CD4-positive, alpha-beta T cell (primary cell): ENCODE results near the gene THSD7A. TPM values are rescaled to one million over a fixed set of nuclear protein-coding genes. Genes with fewer than 3 reads are reported as not detected.

Experiments used
- ATAC-seq: fragments of 200-7000 bp; cut with Tn5 transposase; one replicate; pipeline ENCODE4 v1.10.0; 2022; ENCODE audit warnings: mild to moderate bottlenecking; ENCODE audit not compliant: poor library complexity
- CTCF ChIA-PET: fragments of 350-600 bp; sonication (Branson Sonifier 250); formaldehyde crosslinking; loops from one replicate; lab custom pipeline; 2021; ENCODE audit warnings: antibody characterized with exemption, inconsistent platforms; lab: Charles Lee
- POLR2A ChIA-PET: fragments of 350-600 bp; sonication (Branson Sonifier 250); formaldehyde crosslinking; loops from one replicate; lab custom pipeline; 2021; ENCODE audit warnings: antibody characterized with exemption, inconsistent platforms; lab: Charles Lee
- DNase-seq, 14 experiments: peaks; one replicate each; pipeline ENCODE4 v3.0.0-alpha.2; 2013 to 2020; ENCODE audit warnings: mixed read lengths in 2 of 14
- H3K27ac ChIP-seq, 2 donors: one replicate each; pipeline versions ENCODE4 v1.5.1 to v1.7.0; 2013; ENCODE audit warnings: low read length in 2 of 2, low read depth in 1 of 2, mild to moderate bottlenecking in 1 of 2
- H3K27me3 ChIP-seq, 2 experiments: 1 replicate in 1 of 2; 2 replicates in 1 of 2; pipeline versions ENCODE4 v1.6.1 to v1.7.0; 2013; ENCODE audit warnings: low read length in 2 of 2, control low read depth in 1 of 2, mild to moderate bottlenecking in 1 of 2, moderate library complexity in 1 of 2; ENCODE audit not compliant: insufficient read depth in 2 of 2, control insufficient read depth in 1 of 2
- H3K36me3 ChIP-seq: one replicate; pipeline ENCODE4 v1.6.1; 2013; ENCODE audit warnings: low read length, control low read depth; ENCODE audit not compliant: insufficient read depth
- H3K4me1 ChIP-seq: one replicate; pipeline ENCODE4 v1.6.1; 2013; ENCODE audit warnings: low read length, control low read depth; ENCODE audit not compliant: insufficient read depth
- H3K4me3 ChIP-seq: one replicate; pipeline ENCODE4 v1.5.1; 2013; ENCODE audit warnings: mild to moderate bottlenecking, low read length, moderate library complexity
- H3K9me3 ChIP-seq, 2 experiments: 1 replicate in 1 of 2; 2 replicates in 1 of 2; pipeline versions ENCODE4 v1.6.1 to v1.7.0; 2013; ENCODE audit warnings: low read length in 2 of 2, mild to moderate bottlenecking in 2 of 2, control low read depth in 1 of 2, moderate library complexity in 1 of 2; ENCODE audit not compliant: control insufficient read depth in 1 of 2, insufficient read depth in 1 of 2
- H3K27ac Mint-ChIP-seq: one replicate; pipeline ENCODE4 v1.8.0; 2020; ENCODE audit warnings: mixed read lengths
- H3K27me3 Mint-ChIP-seq: one replicate; pipeline ENCODE4 v1.8.0; 2021; ENCODE audit warnings: mixed read lengths
- H3K36me3 Mint-ChIP-seq: one replicate; pipeline ENCODE4 v1.8.0; 2021; ENCODE audit warnings: low read depth, mixed read lengths
- H3K4me1 Mint-ChIP-seq: one replicate; pipeline ENCODE4 v1.8.0; 2021; ENCODE audit warnings: low read depth, mixed read lengths
- H3K4me3 Mint-ChIP-seq: one replicate; pipeline ENCODE4 v1.8.0; 2020; ENCODE audit warnings: mild to moderate bottlenecking, mixed read lengths
- H3K9me3 Mint-ChIP-seq: one replicate; pipeline ENCODE4 v1.8.0; 2020; ENCODE audit warnings: mixed read lengths
- intact Hi-C, 2 experiments: fragments of 100-400 bp; cut with DNase I in 1 of 2; cut with micrococcal nuclease in 1 of 2; formaldehyde crosslinking; loops; one replicate each; pipeline versions ENCODE4 v1.15.1 to v1.9.0; 2023 to 2025; cut with DNase I, micrococcal nuclease
- total RNA-seq, 174 experiments: library from RNA in 2 of 174; stranded (reverse) in 2 of 174; gene quantifications; one replicate each; pipeline ENCODE4 v1.2.3 and lab custom pipeline; 2021 to 2026
- TF ChIP-seq, protein P1 (sequence below): fragments of 200-600 bp; IDR thresholded peaks from one replicate; pipeline ENCODE4 v1.8.0; 2022; ENCODE audit warnings: antibody characterized with exemption, mild to moderate bottlenecking

Gene THSD7A
- total RNA-seq, 2 experiments from 2014 or later = not detected

DNA sequence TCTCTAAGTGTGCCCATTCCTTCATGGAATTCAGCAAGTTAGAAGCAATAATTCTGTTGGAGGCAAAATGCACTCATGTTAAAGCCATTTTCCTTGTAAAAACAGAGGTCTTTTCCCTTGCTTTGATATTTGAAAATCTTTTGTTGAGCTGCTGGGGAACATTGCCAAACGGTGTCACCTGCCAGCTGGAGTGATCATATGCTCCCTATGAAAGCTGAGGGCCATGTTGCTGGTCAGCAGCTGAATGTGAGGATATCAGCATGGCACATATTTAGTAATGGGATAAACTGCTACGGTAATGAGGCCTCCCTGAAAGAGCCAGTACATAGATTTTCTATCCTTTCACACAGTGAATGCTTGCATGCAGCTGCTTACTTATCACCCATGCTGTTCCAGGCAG, 224.3 kb downstream of the THSD7A start:
- ChIA-PET CTCF (no interaction called here), POLR2A (no interaction called here)
- no peaks in the 10 kb centered on the region for H3K4me1 Mint-ChIP-seq

DNA sequence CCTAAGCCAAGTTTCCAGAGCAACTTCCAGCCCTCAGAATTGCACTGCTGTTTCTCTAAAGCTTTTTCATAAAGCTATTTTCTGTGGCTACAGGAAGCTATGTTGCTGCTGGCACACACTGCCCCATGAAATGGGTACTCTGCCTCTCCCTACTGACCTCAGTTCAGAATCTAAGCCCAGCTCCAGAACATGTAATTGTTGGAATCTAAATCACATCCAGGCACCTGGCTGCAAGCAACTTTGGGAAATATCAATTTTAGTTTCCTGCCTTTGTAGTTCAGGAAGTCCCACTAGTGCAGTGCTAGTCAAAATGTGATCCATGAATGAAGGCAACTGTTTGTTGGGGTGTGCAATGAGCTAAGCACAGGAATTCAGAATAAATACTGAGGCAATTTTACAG, 226.2 kb downstream of the THSD7A start:
- H3K36me3 Mint-ChIP-seq = no peaks in the 10 kb centered on the region
- ChIA-PET POLR2A (no interaction called here), CTCF (no interaction called here)

More for the DNA sequence above, 224.3 kb downstream of the THSD7A start:
- intact Hi-C loops = no loop called here
- TF ChIP-seq, protein P1, sequence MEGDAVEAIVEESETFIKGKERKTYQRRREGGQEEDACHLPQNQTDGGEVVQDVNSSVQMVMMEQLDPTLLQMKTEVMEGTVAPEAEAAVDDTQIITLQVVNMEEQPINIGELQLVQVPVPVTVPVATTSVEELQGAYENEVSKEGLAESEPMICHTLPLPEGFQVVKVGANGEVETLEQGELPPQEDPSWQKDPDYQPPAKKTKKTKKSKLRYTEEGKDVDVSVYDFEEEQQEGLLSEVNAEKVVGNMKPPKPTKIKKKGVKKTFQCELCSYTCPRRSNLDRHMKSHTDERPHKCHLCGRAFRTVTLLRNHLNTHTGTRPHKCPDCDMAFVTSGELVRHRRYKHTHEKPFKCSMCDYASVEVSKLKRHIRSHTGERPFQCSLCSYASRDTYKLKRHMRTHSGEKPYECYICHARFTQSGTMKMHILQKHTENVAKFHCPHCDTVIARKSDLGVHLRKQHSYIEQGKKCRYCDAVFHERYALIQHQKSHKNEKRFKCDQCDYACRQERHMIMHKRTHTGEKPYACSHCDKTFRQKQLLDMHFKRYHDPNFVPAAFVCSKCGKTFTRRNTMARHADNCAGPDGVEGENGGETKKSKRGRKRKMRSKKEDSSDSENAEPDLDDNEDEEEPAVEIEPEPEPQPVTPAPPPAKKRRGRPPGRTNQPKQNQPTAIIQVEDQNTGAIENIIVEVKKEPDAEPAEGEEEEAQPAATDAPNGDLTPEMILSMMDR = no peak
- no peaks in the 10 kb centered on the region for H3K36me3 Mint-ChIP-seq
- no peaks in the 10 kb centered on the region for H3K4me1 ChIP-seq
- no peak overlapping the region for H3K27ac Mint-ChIP-seq
- no peak overlapping the region for H3K27ac ChIP-seq
- no peak overlapping the region for H3K4me3 ChIP-seq
- ATAC-seq (no peak), DNase-seq (no peak)
- no peaks in the 10 kb centered on the region for H3K36me3 ChIP-seq
- no peaks in the 10 kb centered on the region for H3K27me3 Mint-ChIP-seq
- no peaks in the 10 kb centered on the region for H3K9me3 Mint-ChIP-seq
- H3K27me3 ChIP-seq = no peaks in the 10 kb centered on the region
- H3K9me3 ChIP-seq = no peaks in the 10 kb centered on the region
- no peak overlapping the region for H3K4me3 Mint-ChIP-seq

DNA sequence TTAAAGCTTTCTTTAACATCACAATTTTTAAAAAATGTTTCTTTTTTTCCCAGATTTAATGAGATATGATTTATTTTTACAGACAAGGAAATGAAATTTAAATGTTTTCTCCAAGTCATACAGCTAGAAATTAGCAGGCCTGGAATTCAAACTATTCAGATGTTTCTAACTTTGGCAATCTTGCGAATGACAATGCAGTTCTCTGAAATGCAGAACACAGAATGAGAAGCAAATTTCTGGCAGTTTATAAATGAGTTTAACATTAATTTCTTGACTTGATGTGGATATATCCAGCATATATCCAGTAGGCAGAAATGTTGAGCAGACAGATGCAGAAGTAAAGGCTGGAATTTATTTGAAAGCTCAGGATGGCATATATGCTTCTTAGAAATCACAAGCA, 227.5 kb downstream of the THSD7A start:
- no peaks in the 10 kb centered on the region for H3K4me1 Mint-ChIP-seq
- TF ChIP-seq, protein P1 = no peak
- H3K9me3 Mint-ChIP-seq = peaks cover 7% of the 10 kb centered on the region
- Histone ChIP-seq H3K4me3 (no peak overlapping the region), H3K27me3 (no peaks in the 10 kb centered on the region), H3K27ac (no peak overlapping the region), H3K9me3 (no peaks in the 10 kb centered on the region), H3K4me1 (no peaks in the 10 kb centered on the region), H3K36me3 (no peaks in the 10 kb centered on the region)
- intact Hi-C loops = no loop called here
- H3K27me3 Mint-ChIP-seq = no peaks in the 10 kb centered on the region
- no peak overlapping the region for H3K4me3 Mint-ChIP-seq
- ATAC-seq = no peak
- no peak overlapping the region for H3K27ac Mint-ChIP-seq
- ChIA-PET POLR2A (no interaction called here), CTCF (no interaction called here)
- DNase-seq = no peak
- H3K36me3 Mint-ChIP-seq = no peaks in the 10 kb centered on the region

More for the DNA sequence above, 226.2 kb downstream of the THSD7A start:
- intact Hi-C loops = no loop called here
- TF ChIP-seq, protein P1 = no peak
- Histone ChIP-seq H3K4me1 (no peaks in the 10 kb centered on the region), H3K36me3 (no peaks in the 10 kb centered on the region), H3K9me3 (no peaks in the 10 kb centered on the region), H3K27ac (no peak overlapping the region), H3K27me3 (no peaks in the 10 kb centered on the region), H3K4me3 (no peak overlapping the region)
- Mint-ChIP-seq H3K9me3 (peaks cover 7% of the 10 kb centered on the region), H3K4me3 (no peak overlapping the region), H3K27ac (no peak overlapping the region), H3K27me3 (no peaks in the 10 kb centered on the region), H3K4me1 (no peaks in the 10 kb centered on the region)
- ATAC-seq (no peak), DNase-seq (no peak)
